Left colon (tissue), 2 donors: Measurements from ENCODE around the gene TESMIN. TPM values are rescaled to one million over a fixed set of nuclear protein-coding genes. Genes with fewer than 3 reads are reported as not detected.

Experiments used
- total RNA-seq, 2 donors: library from RNA; stranded (reverse); fragmentation: NEBNext Ultra II Directional; extraction: Animal tissue kit (Norgen Biotek cat#: 25700); gene quantifications; one replicate each; pipeline ENCODE4 v1.2.1, GENCODE V29; 2021
- donor health status: DM: no; HTN: no; CAD: no.
- donor health status: DM: yes; HTN: yes; CAD: no.

Gene TESMIN
- total RNA-seq, 2 donors from 2014 or later, result 11.0 to 12.9 TPM

Other genes with a start within 250 kb of the TESMIN start
- 1 to 10 TPM; 1.1 to 1.5 TPM for gene GAL, start 67.0 kb downstream of the TESMIN start, total RNA-seq
- gene CPT1A, start 90.4 kb upstream of the TESMIN start, total RNA-seq, result 100 to 1,000 TPM; 149 to 261 TPM
- gene MRPL21, start 152.3 kb upstream of the TESMIN start, total RNA-seq, result 10 to 100 TPM; 71.7 to 87.8 TPM
- gene IGHMBP2, start 152.4 kb upstream of the TESMIN start, total RNA-seq, result 10 to 100 TPM; 17.5 to 20.8 TPM
- not detected for gene MRGPRD, start 229.5 kb upstream of the TESMIN start, total RNA-seq